Activated CD8-positive, alpha-beta memory T cell treated with anti-CD3 and anti-CD28 coated beads for 48 hours (primary cell): ENCODE results near the gene CLCN2.
"Not testable (repeated sequence)": the region's sequence is repeated elsewhere in the genome, so short reads cannot be mapped to it uniquely, and the experiment has no call there.

Experiments used
- DNase-seq, 3 experiments: peaks; one replicate each; pipeline ENCODE4 v3.0.0-alpha.2; 2020; ENCODE audit warnings: low read depth in 2 of 3, low spot score in 2 of 3

Gene CLCN2

DNA sequence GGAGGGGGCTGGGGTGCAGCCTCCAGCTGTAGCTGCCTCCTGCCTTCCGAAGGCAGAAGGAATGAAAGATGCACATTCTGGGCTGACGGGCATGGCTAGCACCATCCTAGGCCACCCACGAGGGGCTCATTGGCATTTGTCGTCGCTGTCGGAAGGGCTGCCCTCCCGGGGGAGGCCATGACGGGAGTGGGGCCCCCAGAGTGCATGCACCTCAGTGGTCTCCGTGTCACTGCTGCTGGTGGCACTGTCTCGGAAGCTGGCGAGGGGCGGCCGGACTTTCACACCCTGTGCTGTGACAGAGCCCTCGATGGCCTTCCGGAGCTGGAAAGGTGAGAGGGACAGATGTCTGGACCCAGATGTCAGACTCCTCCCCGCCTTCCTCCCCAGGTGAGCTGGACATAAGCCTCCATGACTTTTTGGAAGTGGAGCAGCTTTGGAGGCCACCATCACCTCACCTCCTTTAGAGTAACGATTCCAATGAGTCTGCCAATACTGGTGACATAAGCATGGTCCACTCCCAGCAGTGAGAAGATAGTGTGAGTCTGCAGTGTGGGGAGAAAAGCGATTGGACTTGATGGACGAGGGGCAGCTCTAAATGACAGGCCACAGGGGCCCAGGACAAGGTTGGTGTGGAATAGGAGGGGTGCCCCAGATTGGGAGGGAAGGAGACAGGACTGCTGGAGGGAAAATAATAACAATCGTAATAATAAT lies 14.8 kb downstream of the CLCN2 start:
- DNase-seq = no peak

DNA sequence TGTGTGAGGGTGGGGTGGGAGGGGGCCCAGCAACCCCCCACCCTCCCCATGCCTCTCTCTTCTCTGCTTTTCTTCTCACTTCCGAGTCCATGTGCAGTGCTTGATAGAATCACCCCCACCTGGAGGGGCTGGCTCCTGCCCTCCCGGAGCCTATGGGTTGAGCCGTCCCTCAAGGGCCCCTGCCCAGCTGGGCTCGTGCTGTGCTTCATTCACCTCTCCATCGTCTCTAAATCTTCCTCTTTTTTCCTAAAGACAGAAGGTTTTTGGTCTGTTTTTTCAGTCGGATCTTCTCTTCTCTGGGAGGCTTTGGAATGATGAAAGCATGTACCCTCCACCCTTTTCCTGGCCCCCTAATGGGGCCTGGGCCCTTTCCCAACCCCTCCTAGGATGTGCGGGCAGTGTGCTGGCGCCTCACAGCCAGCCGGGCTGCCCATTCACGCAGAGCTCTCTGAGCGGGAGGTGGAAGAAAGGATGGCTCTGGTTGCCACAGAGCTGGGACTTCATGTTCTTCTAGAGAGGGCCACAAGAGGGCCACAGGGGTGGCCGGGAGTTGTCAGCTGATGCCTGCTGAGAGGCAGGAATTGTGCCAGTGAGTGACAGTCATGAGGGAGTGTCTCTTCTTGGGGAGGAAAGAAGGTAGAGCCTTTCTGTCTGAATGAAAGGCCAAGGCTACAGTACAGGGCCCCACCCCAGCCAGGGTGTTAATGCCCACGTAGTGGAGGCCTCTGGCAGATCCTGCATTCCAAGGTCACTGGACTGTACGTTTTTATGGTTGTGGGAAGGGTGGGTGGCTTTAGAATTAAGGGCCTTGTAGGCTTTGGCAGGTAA lies 15.9 kb downstream of the CLCN2 start:
- DNase-seq = no peak

DNA sequence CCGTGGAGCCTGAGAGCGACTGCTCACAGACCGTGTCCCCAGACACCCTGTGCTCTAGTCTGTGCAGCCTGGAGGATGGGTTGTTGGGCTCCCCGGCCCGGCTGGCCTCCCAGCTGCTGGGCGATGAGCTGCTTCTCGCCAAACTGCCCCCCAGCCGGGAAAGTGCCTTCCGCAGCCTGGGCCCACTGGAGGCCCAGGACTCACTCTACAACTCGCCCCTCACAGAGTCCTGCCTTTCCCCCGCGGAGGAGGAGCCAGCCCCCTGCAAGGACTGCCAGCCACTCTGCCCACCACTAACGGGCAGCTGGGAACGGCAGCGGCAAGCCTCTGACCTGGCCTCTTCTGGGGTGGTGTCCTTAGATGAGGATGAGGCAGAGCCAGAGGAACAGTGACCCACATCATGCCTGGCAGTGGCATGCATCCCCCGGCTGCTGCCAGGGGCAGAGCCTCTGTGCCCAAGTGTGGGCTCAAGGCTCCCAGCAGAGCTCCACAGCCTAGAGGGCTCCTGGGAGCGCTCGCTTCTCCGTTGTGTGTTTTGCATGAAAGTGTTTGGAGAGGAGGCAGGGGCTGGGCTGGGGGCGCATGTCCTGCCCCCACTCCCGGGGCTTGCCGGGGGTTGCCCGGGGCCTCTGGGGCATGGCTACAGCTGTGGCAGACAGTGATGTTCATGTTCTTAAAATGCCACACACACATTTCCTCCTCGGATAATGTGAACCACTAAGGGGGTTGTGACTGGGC lies 16.7 kb downstream of the CLCN2 start:
- DNase-seq = no peak

DNA sequence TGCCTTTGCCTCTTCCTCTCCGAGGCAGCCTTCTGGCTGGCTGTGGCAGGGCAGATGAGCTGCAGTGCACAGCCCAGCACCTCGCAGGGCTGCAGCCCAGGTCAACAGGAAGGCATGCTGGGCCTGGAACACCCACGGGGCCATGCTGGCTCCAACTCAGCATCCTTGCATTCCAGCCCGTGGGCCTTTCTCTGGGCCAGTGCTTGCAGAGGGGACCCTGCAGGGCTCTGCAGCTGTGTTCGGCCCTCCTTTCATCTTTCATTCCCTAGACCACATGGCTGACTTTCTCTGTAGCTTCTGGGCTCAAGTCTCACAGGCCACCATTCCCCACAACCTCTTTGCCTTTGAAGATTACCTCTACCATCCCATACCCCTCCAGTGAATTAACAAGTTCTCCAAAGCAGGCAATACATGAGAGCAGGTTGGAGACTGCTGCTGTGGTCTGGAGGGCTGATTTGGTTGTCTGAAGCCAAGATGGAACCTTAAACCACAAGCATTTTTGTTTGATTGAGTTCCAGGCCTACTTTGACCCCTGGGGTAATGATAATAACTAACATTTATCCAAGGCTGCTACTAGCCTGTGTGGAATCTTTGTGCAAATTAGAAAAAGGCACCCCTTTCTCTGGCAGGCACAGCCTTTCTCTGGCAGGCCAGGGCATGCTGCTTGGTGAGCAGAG lies 18.1 kb downstream of the CLCN2 start:
- no peak for DNase-seq

DNA sequence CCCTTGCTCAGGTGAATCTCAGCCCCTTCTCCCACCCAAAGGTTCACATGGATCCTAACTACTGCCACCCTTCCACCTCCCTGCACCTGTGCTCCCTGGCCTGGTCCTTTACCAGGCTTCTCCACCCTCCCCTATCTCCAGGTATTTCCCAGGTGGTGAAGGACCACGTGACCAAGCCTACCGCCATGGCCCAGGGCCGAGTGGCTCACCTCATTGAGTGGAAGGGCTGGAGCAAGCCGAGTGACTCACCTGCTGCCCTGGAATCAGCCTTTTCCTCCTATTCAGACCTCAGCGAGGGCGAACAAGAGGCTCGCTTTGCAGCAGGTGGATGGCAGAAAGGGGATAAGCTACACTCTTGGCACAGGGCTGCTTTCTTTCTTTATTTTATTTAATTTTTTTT lies 19.5 kb downstream of the CLCN2 start:
- no peak for DNase-seq

DNA sequence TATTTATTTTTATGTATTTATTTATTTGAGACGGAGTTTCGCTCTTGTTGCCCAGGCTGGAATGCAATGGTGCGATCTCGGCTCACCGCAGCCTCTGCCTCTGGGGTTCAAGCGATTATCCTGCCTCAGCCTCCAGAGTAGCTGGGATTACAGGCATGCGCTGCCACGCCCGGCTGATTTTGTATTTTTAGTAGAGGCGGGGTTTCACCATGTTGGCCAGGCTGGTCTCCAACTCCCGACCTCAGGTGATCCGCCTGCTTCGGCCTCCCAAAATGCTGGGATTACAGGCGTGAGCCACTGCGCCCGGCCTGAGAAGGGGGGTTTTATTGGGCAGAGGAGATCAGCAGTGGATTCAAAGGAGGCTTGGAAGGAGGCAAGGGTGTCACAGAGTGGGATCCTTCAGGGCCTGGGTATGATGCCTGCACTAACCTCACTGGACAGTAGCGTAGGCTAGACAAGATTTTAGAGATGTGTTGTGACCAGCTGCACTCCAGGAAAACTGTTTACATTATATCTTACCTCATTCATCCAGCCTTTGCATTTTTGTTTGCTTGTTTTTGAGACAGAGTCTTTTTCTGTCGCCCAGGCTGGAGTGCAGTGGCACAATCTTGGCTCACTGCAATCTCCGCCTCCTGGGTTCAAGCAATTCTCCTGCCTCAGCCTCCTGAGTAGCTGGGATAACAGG lies 21.8 kb downstream of the CLCN2 start:
- not testable (repeated sequence) for DNase-seq

DNA sequence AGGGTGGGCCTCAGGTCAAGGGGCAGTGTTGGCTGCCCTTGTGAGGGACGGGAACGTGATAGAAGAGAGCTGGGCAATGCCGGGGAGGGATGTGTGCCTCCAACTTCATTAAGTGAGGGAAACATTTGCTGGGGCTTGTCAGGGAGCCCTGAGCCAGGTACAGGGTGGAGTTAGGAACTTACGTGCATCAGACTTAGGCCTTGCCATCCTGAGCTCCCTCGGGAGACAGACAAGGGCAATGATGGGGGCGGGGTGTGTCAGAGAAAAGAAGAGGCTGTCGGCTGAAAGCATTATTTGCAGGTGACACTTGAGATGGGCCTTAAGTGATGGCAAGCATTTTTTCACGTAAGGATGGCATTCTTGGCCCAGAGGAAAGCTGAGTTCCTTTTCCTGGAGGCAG lies 22.4 kb downstream of the CLCN2 start:
- no peak for DNase-seq

DNA sequence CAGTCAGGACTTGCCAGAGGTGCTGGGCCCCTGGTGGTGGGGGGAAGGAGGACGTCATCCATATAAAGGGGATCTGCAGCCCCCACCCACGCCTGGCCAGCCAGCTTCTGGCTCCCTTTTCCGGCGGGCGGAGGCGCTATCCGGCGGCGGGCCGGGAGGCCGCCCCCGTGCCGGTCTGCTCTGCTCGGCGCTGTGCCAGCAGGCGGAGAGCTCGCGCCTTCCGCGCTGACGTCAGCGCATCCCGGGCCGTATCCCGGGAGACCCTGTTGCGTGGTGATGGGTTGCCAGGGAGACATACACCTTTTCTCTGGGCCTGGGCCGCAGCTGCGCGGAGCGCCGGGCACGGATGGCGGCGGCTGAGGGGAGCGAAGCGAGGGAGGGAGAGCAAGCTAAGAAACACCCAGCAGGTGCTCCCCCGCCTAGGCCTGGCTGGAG lies 22.9 kb downstream of the CLCN2 start:
- DNase-seq = no peak

DNA sequence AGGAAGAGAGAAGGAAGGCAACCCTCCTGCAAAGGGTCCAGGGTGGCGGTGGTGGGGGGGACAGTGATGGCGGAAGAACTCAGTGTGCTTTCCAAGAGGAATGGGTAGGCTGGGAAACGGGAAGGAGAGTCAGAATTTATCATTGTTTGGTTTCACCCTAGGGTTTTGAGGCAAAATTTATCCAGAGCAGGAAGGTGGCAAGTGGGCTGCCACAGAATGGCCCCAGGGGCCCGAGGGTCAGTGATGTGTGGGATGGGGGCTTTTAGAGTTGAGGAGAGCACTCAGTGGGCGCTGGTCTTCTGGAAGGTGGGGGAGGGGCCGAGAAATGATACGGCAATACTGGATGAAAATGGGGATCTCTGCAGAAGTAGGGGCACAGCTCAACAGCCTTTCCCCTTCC lies 23.4 kb downstream of the CLCN2 start:
- no peak for DNase-seq

DNA sequence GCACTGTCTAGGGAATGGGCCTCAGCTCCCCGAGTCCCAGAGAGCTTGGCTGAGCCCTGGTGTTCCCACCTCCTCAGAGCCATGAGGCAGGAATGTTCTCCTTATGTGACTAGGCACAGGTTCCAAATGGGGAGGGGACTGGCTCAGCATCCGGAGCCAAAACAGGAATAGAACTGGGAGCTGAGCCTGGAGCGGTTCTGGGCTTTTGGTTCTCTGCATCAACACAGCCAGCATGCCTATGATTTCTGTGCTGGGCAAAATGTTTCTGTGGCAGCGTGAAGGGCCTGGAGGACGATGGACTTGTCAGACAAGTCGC lies 24.0 kb downstream of the CLCN2 start, which contains the start of gene FAM131A:
FAM131A (plus strand) TSS at position 202 of the 316 bp plus-strand sequence; CDS start at position 233, 31 bp downstream.
- no peak for DNase-seq

DNA sequence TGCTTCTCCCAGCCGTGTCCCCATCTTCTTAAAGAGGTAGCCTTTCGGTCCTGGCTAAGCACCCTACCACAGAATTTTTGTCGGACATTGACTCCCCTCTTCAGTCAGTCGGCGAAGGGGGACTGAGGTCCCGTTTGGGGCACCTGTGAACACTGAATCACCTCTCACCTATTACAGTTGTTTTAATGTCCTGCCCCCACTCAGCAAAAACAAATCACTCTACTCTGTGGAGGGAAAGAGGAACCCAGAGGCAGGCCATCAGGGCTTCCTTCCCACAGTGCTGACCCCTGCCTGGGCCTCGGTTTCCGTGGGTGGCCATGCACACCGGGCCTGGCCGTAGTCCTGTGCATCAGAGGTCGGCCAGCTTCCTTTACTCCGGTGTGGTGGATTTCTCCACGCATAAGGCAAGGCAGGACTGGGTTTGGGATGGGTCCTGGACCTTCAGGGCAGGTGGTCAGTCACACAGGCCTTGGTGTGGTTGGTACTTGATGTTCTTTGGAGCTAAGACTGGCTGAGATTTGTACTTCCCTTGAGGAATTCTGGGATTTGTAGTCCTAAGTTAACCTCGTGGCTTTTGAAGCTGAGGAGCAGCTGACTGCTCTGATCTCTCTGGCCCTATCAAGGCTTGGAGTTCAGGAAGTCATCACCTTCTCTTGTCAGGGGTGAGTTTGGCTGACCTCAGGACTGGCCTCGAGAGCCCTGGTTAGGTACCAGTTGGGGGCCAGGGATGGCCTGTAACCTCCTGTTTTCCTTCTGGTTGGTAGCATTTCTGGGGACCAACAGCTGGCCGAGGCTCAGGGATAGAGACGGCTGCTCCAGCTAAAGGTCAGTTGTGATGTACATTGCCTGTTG lies 24.6 kb downstream of the CLCN2 start:
- DNase-seq = no peak

DNA sequence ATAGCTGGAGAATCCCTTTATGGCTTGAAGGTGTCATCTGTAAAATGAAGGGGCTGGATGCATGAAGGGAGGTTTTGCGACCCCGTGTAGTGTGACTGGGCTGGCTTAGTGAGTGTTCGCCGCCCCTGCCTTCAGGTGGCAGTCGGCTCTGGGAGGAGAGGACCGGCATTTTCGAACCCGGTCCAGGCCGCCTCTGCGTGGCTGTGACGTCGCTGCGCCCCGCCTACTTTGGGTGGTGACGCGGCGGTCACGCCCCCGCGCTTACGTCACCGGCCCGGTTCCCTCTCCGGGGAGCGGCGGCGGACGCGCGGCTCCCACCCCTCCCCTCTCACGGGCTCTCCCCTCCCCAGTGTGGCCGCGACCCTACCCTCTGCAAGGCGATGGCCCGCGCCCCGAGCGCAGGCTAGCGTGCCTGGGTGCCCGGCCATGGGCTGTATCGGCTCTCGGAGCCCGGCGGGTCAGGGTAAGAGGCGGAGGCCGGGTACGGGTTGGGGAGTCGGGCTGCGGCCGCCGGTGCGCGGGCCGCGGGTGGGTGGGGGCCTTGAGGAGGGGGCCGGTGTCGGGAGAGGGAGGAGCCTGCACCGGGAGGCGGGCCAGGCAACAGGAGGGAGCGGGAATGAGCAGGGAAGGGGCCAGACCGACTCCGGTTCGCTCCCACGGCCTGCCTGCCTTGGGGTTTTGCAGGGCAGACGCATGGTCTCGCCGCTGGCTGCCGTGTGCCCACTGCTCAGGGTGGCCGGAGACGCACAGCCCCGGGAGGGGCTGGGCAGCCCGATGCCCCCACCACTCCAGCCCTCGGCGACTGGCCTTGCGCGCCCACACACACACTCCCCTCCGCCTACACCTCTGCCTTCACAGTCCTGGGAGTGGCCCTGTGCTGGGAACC lies 25.5 kb downstream of the CLCN2 start:
- peak; percentile 75 to 91 (median 87) for DNase-seq

DNA sequence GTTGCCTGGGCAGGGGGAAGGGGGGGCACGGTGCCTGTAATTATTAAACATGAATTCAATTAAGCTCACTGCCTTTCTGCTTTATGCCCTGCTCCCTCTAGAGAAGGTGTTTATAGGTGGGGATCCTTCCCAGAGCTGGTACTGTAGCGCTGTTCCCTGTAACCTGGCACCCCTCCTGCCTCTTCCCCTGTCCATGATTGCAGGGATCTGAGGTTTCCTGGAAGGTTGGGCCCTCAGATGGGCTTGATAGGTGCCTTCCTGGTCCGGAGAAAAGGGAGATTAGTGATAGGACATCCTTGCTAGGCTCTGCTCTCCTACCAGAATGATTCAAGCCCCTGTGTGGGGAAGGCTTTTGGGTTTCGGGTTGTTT lies 26.1 kb downstream of the CLCN2 start:
- DNase-seq = no peak

DNA sequence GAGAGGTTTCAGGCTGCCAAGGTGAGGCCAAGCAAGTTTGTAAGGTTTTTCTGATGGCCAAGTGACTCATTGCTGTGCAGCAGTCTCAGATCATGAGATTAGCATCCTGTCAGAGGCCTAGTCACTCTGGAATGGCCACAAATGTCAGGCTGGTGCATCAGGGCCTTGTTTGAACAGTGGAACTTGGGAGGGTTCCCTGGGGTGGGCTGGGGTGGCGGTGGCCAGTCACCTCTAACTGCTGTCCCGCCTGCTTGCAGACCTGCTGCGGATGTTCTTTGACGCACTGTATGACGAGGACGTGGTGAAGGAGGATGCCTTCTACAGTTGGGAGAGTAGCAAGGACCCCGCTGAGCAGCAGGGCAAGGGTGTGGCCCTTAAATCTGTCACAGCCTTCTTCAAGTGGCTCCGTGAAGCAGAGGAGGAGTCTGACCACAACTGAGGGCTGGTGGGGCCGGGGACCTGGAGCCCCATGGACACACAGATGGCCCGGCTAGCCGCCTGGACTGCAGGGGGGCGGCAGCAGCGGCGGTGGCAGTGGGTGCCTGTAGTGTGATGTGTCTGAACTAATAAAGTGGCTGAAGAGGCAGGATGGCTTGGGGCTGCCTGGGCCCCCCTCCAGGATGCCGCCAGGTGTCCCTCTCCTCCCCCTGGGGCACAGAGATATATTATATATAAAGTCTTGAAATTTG lies 26.8 kb downstream of the CLCN2 start:
- no peak for DNase-seq

DNA sequence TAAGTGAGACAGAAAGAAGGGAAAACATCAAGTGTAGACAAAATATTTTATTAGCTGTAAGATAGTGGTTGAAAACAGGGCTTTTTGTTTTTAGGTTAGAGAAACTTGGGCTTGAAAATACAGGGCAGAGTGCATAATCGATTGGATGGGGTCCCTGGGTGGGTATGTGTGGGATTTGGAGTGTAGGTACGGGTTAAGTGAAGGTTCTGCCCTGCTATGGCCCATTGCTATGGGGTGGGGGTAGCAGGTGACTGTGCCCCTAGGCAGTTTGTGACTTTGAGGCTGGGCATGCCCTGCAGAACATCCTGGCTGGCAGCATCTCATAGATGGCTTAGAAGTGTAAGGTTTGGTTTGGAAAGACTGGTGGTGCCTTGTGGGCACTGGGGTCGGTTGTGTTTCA lies 27.7 kb downstream of the CLCN2 start:
- no peak for DNase-seq

DNA sequence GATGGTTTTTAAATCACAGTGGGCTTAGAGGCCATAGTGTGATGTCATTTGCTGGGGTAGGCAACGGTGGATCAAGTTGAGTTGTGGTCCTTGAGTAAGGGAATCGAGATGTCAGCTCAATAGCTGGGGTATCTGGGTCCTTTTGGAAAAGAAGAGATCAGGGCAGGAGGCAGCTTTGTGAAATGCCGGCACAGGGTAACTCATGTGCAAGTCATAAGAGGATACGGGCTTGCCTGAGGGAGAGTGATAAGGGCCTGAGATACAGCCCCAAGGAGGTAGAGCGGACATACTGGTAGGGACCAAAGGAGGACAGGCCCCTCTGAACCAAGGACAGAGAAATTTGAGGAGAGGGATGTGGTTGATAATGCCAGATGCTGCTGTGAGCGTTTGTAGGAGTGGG lies 28.2 kb downstream of the CLCN2 start:
- no peak for DNase-seq

DNA sequence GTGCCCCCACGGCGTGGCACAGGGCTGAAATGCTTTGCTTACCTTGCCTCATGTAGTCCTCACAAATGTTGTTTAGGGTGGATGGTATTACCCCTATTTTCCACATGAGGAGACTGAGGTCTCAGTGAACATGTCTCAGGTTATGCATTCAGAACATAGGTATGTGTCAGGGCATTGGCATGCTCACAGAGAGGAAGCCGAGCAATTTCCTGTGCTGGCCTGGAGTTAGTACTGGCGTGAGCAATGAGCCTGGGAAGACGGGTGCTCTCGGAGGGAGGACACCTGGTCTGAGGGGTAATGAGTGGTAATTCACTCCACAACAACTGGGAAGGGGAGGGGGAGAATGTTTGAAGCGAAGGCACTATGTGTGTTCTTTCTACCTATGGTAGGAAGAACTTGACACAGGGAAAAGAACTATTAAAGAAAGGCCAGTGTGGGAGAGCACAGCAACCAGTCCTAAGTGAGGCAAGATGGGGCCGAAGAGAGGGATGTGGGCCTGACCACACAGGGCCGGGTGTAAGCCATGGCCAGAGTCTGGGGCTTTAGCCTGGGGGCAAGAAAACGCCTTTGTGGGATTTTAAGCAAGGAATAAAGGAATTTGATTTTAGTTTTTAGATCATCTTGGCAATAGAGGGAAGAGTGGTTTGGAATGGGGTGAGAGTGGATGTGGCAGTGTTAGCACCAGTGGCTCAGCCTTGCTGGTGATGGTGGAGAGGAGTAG lies 28.9 kb downstream of the CLCN2 start:
- no peak for DNase-seq

DNA sequence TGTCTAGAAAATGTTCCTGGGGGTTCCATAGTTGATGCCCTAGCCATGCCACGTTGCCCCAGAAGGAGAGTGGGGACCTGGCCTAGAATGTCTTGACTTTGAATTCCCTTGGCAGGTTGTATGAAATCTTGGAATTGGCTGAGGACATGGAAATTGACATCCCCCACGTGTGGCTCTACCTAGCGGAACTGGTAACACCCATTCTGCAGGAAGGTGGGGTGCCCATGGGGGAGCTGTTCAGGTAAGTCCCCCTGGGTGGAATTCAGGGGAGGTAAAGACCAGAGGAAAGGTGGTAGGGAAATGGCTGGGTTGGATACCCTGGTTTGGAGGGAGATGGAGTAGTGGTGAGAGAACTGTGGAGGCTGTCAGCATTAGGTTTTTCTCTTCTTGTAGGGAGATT lies 32.9 kb downstream of the CLCN2 start:
- no peak for DNase-seq
